HG03354 (cell line): ENCODE data around the gene ADAD1.

Experiments
- ATAC-seq: cut with Tn5 transposase; IDR thresholded peaks from one replicate; pipeline ENCODE4 v1.9.1; 2021; ENCODE audit warnings: mild to moderate bottlenecking; ENCODE audit not compliant: unreplicated experiment, poor library complexity, severe bottlenecking

ADAD1 gene

GRCh38 chr4:122450847-122451246, 72.0 kb downstream of the ADAD1 start:
- ATAC-seq, result no peak

- ATAC-seq, result no peak
Observed at GRCh38 chr4:122453384-122453995, 74.7 kb downstream of the ADAD1 start.

- no peak for ATAC-seq
Observed at GRCh38 chr4:122456231-122457116, 77.7 kb downstream of the ADAD1 start, which contains the start of gene IL2. Gene IL2 (minus strand): TSS chr4:122456725. CDS start chr4:122456440, 285 bp downstream.

GRCh38 chr4:122458625-122459024, 79.8 kb downstream of the ADAD1 start:
- ATAC-seq, result peak; percentile 90

GRCh38 chr4:122469457-122469856, 90.6 kb downstream of the ADAD1 start:
- ATAC-seq, result no peak

GRCh38 chr4:122475233-122475632, 96.4 kb downstream of the ADAD1 start:
- ATAC-seq, result no peak

GRCh38 chr4:122476126-122476525, 97.3 kb downstream of the ADAD1 start:
- no peak for ATAC-seq

- ATAC-seq, result no peak
Observed at GRCh38 chr4:122476745-122477144, 97.9 kb downstream of the ADAD1 start.
